ENCODE measurements around the gene CD8B2.
A peak's percentile ranks its signal among the peaks of the same experiment; 100 is the strongest.
"Not testable (repeated sequence)": the region's sequence is repeated elsewhere in the genome, so short reads cannot be mapped to it uniquely, and the experiment has no call there.

CD8B2 gene

DNA sequence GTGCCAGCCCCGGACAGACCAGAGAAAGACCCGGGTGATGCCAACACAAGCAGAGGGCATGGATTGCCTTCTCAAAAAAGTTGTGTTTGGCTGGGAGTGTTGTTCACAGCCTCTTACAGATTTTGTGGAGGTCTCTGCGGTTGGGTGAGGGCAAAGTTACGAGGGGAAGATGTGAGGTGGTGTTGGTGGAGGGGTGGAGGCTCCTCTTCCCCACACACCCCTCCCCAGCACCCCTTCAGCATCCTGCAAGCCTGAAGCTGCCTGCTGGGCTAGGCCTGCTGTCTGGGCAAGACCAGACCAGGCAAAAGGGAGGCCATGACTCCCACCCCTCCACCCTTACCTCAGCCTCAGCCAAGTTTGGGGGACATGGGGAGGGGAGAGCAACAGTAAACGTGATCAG is 26.2 kb downstream of the CD8B2 start:
- DNase-seq, result not testable (repeated sequence)

DNA sequence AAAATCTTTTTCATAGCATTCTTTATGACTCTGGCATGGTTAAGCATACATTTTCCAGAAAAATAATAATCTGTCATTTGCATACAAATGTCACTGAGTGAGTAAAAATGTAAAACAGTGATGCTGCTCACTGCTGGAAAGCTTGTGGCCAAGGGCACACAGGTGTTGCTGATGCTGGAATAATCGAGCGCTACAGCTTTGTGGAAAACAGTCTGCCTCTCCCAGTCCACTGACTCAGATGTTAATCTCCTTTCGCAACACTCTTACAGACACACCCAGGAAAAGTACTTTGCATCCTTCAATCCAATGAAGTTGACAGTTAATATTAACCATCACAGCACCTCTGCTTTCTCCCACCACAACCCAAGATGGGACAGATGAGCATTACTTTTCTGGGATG is 27.7 kb downstream of the CD8B2 start:
- not testable (repeated sequence) for DNase-seq

GRCh38 chr2:106516436-106516835 is 29.3 kb downstream of the CD8B2 start:
- no peak for DNase-seq

GRCh38 chr2:106516864-106517263 is 29.7 kb downstream of the CD8B2 start:
- DNase-seq, result no peak

GRCh38 chr2:106517329-106517728 is 30.2 kb downstream of the CD8B2 start:
- no peak for DNase-seq

DNA sequence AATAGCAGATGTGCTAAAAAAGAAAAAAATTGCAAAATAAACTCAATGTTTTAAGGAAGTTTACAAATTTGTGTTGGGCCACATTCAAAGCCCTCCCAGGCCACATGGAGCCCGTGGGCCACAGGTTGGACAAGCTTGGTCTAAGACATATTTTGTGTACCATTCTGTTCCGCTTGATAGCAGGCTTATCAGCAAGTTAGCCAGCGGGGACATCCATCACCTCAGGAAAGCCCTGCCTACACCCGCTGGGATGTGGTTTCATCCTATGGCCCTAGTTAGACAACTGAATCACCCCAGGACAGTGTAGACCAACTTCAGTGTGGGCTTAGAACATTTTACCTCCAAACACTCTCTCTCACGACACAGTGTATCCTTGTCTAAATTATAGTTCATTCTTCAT is 32.6 kb downstream of the CD8B2 start:
- no peak for DNase-seq

DNA sequence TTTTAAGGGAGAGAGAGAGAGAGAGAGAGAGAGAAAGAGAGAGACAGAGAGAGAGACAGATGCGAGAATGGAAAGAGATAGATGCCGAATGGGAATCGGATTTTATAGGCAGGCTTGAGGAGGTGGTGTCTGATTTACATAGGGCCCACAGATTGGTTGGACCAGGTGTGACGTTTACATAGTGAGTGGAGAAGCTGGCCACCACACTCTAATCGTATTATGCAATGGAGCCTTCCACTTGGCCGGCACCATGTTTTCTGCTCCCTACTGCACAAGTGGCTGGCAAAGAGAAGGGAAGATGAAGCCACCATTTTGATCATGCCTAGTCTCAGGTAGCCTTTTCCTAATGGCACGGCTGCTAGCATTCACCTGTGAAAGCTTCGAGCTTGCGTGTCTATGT is 33.9 kb downstream of the CD8B2 start:
- no peak for DNase-seq

DNA sequence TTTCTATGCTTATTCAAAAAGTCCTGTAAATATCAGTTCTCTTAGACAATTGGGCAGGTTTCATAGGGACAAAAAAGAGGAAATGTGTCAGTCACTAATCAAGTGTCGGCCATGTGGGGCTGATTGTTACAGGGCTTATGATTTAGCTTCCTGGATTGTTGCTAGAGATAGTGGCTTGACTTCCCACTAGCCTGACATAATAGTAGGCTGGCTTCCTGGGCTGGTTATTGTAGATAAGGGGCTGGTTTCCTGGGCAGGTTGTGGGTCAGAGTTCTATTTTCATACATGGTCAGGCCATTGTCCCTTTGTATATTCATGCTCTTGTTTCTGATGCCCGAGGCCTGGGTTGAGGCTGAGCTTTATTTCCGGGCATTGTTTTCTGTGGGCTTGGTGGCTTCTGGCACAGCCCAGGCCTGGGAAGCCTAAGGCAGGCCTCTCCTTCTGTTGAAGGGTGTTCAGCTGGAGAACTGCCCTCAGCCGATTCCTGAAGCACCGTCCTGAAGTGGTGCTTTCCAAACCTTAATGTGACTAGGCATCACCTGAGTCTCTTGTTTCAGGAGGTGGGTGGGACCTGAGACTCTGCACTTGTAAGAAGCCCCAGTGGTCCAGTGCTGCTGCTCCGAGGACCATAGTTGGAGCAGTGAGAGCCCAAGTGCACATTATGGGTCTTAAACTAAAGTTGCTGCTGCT is 37.0 kb downstream of the CD8B2 start:
- DNase-seq, result no peak

DNA sequence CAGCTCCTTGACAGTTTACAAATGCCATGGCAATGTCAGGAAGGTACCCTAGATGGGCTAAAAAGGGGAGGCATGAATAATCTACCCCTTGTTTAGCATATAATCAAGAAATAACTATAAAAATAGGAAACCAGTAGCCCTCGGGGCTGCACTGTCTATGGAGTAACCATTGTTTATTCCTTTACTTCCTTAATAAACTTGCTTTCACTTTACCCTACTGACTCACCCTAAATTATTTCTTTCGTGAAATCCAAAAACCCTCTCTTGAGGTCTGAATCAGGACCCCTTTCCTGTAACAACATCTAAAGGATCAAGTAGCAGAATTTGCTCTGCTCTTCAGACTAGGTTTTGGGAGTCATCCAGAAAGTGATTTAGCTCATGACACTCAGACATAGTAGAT is 43.7 kb downstream of the CD8B2 start:
- DNase-seq, result no peak

DNA sequence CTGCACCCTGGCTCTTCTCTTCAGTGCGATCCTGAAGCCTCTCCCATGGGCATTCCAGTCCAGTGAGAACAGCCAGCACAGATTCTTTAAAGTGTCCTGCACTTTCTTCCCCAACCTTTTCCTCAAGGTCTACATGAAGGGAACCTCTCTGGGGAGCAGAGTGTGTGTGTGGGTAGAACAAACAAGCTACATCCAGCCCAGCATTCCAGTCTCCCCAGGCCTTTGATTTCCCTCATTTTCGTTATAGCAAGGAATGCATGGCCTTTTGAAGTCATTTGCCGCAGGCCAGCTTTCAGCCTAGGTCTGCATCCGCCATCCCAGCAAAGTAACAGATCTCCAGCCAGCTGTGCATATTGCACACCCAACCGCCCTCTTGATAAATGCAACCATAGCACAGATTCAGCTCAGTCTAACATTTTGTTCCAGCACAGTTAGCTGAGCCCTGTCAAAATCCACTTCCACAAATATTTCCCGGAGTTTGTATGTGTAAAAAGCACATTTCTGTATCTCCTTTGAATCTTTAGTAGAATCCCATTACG is 44.6 kb downstream of the CD8B2 start:
- no peak for DNase-seq

DNA sequence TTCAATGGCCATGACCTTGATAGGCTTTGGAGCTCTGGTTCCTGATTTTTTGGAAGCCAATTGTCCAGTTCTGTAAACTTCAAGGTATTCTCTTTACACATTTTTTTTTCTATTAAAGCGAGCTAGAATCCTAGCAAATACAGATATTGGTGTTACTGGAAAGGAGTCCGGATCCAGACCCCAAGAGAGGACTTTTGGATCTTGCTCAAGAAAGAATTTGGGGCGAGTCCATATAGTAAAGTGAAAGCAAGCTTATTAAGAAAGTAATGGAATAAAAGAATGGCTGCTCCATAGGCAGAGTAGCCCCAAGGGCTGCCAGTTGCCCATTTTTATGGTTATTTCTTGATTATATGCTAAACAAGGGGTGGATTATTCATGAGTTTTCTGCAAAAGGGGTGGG is 45.1 kb downstream of the CD8B2 start:
- DNase-seq, result no peak

- no peak for DNase-seq
Observed at GRCh38 chr2:106534471-106534870, 47.3 kb downstream of the CD8B2 start.

- DNase-seq, result no peak
Observed at GRCh38 chr2:106536490-106536889, 49.3 kb downstream of the CD8B2 start.

DNA sequence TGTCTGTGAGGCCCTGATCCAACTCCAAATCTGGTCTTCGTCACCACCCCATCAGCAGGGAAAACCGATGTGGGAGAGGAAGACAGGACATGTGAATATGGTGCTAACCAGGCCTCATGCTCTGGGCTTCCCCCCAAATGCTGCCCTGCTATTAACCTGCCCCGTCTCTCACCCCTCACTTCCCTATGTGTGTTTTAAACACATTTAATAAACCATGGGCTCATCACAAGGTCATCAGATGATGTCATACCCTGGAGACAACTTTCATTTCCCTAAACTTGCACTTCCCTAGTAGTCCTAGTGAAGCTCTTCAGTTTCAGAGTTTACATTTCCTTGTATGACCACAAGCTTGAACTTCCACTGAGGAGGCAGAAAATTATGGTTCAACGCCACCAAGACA is 49.9 kb downstream of the CD8B2 start:
- DNase-seq, result no peak

- no peak for DNase-seq
Observed at GRCh38 chr2:106537791-106538191, 50.6 kb downstream of the CD8B2 start.

GRCh38 chr2:106540886-106541285 is 53.7 kb downstream of the CD8B2 start:
- DNase-seq, result no peak

GRCh38 chr2:106541333-106541732 is 54.2 kb downstream of the CD8B2 start:
- no peak for DNase-seq

DNA sequence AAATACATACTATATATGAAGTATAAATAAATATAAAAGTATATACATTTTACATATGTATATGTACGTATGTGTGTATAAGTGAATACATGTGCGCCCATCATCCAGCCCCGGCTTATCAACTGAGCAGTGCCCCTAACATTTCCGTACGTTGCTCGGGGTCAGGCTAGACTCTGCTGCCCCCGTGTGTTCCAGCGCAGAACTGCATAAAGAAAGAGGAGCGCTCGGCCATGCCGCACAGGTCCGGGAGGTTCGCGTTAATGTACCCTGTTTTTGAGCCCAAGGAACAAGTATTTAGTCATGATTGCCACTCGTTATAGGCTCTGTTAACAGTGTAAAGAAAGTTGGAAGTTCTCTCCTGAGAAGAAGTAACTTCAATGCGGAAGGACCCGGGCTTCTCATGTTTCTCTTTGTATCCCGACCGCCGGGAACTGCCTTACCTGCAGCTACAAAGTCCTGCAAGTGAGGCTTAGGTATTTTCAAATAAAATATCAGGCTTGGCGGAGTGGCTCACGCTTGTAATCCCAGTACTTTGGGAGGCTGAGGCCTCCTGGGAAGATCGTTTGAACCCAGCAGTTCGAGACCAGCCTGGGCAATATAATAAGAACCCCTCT is 55.7 kb downstream of the CD8B2 start:
- peak; percentile 79 for DNase-seq

- DNase-seq, result no peak
Observed at GRCh38 chr2:106545007-106545406, 57.8 kb downstream of the CD8B2 start.

GRCh38 chr2:106546391-106546990 is 59.3 kb downstream of the CD8B2 start:
- DNase-seq, result no peak

- DNase-seq, result no peak
Observed at GRCh38 chr2:106547164-106547903, 60.2 kb downstream of the CD8B2 start.

DNA sequence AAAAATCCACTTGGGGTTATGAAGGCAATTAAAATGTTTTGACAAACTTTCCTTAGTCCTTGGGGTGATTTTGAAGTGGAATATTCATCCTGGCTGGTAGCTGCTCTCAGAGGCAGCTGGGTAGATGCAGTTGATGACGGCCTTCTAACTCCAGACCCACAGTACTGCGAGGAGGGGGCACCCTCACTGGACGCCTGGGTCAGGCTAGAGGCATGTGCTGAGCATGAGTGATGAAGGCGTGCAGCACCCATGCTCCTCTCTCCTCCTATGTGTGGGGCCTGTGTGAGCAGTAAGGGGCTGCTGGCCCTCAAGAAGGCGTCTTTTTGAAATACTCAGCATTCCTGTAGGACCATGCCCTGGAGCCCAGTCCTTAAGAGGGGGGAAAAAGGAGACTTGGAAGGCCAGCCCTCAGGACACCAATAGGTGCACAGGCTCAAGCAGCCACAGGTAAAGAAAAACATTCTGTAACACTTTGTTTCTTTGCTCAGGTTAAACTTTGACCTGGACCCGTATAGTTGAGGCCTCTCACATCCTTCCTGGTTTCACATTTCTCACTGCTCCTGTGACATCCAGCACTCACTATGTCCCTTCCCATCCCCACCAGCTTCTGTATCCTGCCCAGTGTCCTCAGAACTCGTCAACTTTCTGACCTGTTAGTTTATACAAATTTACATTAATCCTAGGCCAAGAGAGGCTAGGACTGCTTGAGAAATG is 64.4 kb downstream of the CD8B2 start:
- no peak for DNase-seq

- DNase-seq, result no peak
Observed at GRCh38 chr2:106552921-106553320, 65.8 kb downstream of the CD8B2 start.
